SHP77 treated with DMSO at 0.1 percent for 48 hours (cell line): ENCODE measurements around the gene RNF157.
"Not testable (repeated sequence)": the region's sequence is repeated elsewhere in the genome, so short reads cannot be mapped to it uniquely, and the experiment has no call there.

Experiments used
- DNase-seq: peaks from one replicate; lab custom pipeline; 2025; lab: John Stamatoyannopoulos, UW

Gene RNF157

DNA sequence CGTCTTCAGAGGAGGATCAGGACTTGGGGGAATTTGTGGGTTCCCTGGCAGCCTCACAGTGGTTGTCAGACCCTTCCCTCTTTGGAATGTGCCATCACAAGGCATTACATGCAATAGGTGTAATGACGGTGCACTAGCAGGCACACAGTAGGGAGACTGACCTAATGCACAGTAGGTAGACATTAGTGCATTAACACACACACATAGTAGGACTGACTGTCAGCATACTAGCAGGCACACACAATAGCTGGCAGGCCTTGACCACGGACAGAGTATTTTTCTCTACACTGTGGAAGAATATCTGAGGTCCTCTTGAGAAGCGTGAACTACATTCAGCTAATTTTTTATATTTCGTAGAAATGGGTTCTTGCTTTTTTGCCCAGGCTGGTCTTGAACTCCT, 14.0 kb upstream of the RNF157 start:
- DNase-seq = no peak

DNA sequence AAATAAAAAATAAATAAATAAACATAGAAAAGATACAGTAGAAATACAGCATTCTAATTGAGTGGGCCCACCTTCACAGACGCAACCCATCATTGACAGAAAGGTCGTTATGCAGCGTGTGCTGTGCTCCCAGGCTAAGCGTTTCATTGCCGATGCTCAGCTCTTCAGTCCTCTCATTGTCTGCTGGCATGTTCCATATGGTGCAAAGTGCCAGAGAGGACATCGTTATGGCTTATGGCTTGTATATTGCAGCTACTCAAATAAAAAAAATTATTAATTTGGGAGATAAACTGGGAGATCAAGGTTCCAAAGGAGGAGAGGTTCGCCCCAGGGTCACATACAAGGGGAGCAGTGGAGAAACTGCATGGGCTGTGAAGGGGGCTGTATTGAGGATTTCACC, 13.5 kb upstream of the RNF157 start:
- DNase-seq = no peak

DNA sequence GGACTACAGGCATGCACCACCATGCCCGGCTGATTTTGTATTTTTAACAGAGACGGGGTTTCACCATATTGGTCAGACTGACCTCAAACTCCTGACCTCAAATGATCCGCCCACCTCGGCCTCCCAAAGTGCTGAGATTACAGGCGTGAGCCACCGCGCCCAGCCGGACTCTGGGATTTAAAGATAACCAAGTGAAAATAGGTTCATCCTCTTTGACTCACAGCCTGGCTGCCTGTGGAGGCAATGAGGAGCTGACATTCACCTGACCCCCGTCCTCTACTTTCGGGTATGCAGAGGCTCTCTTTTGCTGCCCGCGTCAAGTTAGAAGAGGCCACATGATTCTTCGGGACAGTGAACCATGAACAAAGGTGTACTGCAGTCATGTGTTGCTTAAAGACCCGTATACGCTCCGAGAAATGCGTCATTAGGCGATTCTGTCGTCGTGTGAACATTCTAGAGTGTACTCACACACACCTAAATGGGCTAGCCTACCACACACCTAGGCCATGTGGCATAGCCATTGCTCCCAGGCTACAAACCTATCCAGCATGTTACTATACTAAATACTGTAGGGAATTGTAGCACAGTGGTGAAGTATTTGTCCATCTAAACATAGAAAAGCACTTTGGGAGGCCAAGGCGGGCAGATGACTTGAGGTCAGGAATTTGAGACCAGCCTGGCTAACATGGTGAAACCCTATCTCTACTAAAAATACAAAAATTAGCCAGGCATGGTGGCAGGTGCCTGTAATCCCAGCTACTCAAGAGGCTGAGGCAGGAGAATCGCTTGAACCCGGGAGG, 12.9 kb upstream of the RNF157 start:
- DNase-seq = not testable (repeated sequence)

DNA sequence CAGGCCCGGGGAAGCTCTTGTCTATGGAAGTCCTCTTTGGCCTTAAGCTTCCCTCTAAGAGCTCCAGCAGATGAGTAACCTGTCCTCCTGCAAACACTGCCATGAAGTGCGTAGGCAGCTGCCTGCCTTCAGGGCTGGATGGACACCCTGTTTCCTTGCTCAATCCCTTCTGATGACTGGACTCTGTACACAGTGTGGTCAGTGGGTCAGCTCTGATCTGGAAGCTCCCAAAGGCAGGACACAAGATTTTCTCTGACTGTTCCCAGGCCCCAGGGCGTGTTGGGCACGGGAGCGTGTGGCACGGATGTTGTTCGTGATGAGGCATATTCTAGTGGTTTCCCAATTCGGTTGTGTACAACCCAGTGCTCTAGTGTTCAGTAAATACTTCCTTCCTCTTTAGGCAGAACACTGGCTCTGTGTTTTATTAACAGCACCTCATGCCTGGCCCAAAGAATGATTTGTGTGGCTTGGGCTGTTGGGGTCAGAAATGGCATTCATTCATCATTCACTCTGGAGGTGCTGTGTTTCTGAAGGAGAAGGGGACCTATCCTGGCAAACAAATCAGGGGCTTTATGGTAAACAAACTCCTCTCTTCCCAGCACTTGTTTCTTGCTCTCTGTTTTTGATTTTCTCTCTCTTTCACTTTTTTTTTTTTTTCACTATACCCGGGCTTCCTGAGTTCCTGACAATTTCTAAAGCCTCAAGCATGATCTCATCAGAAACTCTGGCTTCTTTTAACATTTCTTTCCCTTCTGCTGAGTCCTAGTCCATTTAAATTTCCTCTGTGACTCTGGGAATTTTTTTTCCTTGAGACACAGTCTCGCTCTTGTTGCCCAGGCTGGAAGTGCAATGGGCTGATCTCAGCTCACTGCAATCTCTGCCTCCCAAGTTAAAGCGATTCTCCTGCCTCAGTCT, 12.0 kb upstream of the RNF157 start:
- DNase-seq = no peak

DNA sequence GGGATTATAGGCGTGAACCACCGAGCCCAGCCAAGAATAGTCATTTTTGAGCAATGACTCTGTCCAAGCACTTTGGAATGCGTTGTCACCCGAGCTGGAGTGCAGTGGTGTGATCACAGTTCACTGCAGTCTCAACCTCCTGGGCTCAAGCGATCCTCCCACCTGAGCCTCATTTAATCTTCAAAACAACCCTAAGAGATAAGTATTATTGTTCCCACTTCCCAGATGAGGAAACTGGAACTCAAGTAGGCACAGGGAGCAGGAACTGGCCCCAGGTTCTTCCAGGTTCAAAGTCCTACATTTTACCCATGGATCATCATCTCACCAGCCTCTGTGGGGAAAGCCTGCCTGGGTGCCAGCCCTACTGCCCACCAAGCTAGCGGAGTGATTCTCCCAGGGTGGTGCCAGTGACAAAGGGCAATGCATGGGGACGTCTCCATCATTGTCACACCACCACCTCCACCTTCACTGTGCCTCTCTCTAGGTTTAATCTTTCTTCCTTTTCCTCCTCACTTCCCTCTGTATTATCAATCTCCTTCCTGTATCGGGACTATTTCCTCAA, 11.3 kb upstream of the RNF157 start:
- DNase-seq = no peak

DNA sequence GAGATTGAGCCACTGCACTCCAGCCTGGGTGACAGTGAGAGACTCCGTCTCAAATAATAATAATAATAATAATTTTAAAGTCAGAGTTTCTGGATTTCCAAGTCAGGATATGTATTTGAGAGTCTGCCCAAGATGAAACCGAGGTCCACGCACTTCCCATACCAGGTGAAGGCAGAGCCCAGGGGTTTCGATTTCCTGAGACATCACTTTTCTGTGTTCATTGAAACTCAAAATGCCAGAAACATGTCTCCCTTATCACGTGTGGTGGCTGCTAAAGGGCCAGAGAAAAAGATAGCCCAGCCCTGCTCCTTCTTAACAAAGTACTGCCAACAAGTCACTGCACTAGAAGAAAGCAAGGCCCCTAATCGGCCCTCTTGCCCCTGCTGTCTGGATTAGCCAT, 9.8 kb upstream of the RNF157 start:
- no peak for DNase-seq

DNA sequence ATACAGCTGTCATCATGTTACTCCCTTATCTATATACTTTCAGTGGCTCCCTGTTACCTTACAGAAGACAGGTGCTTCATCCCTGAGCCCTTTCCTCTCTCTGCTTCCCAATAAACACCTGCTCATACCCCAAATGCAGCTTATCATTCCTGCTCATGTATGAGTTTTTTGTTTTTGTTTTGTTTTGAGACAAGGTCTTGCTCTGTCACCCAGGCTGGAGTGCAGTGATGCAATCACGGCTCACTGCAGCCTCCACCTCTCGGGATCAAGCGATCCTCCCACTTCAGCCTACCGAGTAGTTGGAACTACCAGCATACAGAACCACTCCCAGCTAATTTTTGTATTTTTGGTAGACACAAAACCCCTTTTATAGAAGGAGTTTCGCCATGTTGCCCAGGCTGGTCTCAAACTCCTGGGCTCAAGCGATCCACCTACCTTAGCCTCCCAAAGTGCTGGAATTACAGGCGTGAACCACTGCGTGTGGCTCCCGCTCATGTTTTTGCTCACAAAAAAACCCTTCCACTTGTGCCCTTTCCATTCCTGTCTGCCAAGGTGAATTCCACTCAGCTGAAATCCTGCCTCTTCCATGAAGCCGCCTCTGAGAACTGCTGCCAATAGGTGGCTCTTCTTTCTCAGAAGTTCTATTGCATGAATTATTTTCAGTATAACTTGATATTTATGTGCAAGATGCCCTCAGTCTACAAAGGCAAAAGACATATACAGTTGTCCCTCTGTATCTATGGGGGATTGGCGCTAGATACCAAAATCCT, 7.9 kb upstream of the RNF157 start:
- no peak for DNase-seq

DNA sequence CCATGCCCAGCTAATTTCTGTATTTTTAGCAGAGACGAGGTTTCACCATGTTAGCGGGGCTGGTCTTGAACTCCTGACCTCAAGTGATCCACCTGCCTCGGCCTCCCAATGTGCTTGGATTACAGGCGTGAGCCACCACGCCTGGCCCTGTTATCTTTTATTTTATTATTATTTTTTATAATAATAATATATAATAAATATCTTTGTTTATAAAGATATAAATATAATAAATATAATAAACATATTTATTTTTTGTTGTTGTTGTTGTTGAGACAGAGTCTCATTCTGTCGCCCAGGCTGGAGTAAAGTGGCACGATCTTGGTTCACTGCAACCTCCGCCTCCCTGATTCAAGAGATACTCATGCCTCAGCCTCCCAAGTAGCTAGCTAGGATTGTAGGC, 7.0 kb upstream of the RNF157 start:
- DNase-seq = no peak

DNA sequence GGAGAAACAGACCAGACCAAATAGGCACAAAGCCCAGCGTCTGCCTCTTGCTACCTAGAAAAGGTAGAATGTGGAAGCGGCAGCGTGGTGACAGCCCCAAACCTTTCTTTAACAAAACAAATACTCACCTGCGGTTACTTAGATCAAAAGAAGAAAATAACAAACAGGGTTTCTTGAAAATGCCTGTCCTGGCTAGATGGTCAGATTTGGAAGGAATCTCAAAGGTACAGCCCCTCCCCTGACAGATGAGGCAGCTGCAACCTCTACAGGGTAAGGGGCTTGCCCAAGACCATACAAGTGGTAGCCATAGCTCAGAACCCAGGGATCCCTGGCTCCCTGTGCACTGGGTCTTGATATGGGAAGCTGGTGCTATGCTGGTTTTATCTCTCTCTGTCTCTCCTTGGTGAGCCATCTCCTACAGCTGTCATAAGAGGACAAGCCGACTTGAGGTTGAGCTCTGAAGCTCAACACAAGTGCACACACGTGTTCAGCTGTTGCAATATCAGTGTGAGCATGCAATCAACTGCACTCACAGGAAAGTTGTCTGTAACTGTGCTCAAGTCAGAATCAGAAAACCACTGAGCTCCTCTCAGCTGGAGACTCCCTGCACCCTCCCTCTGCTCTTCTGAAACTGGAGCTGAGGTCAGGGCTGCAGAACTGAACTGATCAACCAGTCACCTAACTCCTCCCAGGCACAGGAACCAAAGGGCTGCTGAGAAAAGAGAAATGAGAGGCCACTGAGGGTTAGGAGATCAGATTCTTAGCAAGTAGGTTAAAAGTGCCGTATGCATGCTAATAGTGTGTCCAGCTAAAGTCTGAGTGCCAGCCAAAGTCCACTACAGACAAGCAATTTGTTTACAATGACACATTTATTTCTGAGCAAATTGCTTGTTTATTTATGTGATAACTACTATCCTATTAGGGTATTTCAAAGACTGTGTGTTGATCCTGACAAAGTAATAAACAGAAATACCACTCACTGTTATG, 6.1 kb upstream of the RNF157 start:
- no peak for DNase-seq

DNA sequence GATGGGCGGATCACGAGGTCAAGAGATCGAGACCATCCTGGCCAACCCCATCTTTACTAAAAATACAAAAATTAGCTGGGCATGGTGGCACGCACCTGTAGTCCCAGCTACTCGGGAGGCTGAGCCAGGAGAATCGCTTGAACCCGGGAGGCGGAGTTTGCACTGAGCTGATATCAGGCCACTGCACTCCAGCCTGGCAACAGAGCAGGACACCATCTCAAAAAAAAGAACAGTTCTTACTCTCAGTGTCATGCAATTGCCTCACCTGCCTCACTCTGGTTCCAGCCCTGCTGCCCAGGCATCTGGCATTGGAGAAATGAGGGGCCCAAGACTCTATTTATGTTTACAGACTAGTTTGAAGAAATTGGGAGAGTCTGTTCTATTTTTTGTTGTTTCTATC, 4.4 kb upstream of the RNF157 start:
- not testable (repeated sequence) for DNase-seq

DNA sequence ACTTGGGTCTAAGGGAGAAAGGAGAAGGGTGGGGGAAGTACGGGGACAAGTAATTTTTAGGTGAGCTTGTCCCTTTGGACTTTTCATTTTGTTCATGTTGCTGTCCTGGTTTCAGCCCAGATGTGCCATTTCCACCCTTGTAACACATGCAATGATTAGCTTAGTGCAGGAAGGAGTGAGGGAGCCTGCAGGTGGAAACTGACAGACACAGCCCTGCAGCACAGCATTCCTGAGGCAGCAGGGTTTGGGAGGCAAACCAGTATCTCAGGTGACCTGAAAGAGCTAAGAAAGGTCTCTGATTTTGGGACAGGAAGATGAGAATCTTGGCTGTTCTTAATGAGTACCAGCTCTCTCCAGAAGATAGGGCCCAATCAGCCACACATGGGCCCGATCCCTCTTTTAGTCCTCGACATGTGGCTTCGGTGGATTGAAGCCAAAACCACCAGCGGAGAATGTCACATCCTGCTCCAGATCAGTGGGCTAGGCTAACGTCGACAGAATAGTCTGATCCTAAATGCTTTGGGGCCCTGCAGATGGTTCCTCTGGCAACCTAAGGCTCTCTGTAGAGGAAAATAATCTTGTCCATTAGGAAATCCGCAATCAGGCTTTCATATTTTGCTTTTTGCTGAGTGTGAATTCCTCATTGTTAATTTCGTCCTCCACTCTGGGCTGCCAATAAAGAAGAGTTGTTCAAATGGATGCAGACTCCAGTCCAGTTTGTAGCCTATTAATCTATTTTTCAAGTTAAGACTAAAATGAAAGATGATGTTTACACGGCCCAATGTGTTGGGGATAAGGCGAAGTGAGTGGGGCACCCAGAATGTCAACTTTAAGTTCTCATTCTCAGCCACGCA, 3.8 kb upstream of the RNF157 start:
- DNase-seq = no peak

DNA sequence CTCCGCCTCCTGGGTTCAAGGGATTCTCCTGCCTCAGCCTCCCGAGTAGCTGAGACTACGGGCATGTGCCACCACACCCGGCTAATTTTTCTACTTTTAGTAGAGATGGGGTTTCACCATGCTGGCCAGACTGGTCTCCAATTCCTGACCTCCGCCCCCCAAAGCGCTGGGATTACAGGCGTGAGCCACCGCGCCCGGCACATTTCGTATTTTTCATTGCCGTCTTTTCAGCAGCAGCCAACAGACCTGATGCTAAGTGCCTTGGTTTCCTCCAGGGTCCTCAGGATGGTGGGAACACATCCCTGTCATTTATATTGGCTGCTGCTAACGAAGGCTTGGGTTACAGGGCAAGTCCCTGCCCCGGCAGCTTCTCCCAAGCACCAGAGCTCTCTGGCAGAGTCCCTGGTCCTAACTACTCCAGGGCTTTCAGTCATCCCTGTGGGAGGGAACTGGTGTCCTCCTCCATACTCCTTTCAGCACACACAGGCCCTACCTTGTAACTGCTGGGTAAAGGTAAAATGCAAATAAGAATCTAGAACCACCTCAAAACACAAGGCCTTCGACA, 1.5 kb upstream of the RNF157 start:
- no peak for DNase-seq

DNA sequence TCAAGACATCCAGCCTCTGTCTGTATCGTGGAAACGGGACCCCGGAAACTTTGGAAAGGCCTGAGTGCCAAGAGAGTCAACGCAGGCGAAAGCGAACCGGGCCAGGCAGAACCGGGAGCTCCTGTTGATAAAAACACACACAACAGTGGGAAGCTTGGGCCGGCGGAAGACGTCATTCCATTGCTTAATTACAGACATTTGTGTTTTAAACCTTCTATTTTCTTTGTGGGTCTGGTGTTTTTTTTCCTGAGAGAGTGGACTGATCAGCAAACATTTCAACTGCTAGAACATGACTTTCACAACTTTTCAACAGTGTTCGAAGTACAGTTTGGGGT, 878 bp upstream of the RNF157 start:
- no peak for DNase-seq

DNA sequence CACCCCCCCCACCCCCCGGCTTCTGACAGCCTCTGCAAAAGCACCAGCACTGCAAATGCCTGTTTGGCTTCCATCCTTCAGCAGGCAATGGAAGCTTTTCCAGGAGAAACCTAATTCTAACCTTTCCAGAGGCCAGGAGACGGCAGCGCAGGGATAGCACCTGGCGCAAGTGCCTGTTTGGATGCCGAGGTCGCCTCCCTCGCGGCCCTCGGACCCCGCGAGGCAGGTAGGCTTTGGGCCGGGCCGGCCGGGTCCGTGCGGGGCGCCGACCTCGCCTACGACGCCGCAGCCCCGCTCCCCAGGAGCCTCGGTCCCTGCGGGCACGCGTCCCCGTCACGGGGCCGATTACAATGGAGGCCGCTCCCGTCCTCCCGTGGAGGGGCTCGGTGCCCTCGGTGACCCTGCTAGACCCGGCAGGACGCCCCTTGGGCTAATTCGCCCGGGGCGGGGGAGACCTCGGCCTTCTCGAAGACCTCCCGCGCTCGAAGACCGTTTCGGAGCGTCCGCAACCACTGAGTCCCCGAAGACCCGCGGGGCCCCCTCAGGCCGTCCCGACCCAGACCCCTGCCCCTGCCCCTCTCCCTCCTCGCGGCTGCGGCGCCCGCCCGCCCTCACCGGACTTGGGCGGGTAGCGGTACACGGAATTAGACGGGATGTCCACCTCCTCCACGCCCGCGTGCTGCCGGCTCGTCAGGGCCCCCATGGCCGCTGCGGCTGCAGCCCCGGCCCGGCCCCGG, 587 bp downstream of the RNF157 start:
- no peak for DNase-seq

DNA sequence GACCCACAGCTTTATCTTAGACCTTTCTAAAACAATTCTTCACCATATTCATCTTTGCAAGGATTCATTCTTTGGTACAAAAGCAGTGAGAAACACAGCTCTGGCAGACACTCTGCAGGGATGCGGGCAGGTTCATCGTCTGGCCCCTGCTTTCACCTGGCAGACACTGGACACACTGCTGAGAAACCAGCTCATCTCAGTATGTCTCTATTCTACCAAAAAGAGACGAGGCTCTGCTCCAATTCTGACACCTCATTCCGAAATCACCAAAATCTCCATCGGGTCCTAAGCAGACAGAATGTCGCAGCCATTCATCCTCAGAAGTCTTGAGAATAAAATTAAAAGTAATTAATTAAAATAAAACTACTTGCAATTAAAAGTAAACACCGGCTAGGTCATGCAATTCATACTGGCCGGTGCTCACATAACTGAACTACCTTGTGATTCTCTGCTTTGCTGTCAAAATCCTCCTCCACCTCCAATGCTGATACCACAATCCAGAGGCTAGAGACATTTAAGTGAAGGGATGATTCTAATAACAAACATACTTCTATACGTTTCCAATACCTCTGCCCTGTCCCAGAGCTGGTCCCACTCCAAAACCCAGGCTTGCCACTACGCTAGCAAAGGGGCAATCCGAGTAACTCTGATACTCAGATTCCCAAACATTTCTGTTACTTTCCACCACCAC, 1.3 kb downstream of the RNF157 start:
- DNase-seq = no peak

DNA sequence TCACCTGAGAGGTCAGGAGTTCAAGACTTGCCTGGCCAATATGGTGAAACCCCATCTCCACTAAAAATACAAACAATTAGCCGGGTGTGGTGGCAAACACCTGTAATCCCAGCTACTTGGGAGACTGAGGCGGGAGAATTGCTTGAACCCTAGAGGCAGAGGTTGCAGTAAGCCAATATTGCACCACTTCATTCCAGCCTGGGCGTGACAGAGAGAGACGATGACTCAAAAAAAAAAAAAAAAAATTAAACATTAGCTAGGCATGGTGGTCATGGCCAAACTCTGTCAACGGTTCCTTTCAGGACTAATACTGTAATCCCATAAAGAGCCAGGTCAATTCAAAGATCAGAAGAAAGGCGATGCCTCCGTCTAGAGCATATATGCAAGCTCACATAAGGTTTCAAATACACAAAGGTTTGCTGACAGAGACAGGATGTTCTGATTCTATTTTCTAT, 2.4 kb downstream of the RNF157 start:
- DNase-seq = no peak

DNA sequence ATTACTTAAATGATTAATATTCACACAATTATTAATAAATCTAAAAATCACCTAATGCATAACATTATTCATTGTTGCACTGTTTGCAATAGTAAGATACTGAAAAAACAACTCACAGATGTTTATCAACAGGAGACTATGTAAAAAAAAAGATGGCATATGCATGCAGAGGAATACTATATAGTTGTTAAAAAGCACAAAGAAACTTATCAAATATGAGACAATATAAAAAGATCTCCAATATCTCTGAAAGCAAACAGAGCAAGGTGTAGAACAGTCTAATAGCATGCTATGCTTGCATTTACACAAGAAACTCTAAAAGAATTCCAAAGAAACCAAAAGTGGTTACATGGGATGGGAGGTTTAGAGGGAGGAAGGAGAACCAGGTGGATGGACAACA, 3.7 kb downstream of the RNF157 start:
- DNase-seq = no peak

DNA sequence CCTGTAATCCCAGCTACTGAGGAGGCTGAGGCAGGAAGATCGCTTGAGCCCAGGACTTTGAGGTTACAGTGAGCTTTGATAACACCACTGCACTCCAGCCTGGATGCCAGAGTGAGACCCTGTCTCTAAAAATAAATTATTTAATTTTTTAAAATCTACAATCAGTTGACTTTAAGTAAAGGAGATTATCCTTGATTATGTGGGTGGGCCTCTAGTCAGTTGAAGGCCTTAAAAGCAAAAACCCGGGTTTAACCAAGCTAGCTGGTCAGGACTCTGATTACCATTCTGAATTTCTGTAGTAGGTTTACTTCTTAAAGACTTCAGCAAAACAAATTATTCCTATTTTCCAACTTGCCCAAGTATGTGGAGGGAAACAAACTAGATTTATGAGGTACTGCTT, 4.4 kb downstream of the RNF157 start:
- no peak for DNase-seq

DNA sequence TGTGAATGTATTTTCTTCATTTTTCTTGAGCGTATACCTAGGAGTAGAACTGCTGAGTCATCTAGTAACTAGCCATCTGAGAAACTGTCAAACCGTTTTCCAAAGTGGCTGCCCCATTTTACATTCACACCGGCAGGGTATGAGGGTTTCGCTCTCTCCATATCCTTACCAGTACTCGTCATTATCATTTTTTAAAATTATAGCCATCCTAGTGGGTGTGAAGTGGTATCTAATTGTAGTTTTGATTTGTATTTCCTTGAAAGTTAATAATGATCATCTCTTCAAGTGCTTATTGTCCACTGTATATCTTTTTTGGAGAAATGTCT, 6.0 kb downstream of the RNF157 start:
- no peak for DNase-seq
